Measurements from ENCODE around the gene CCDC117. TPM values are rescaled to one million over a fixed set of nuclear protein-coding genes. Genes with fewer than 3 reads are reported as not detected.

The CCDC117 gene
- total RNA-seq, result 13.0 and 14.4 TPM in 2 replicates

GRCh38 chr22:28772633-28773460 lies at the start of gene CCDC117:
Gene CCDC117 (plus strand): TSS chr22:28772695. CDS start chr22:28772850, 155 bp downstream.

GRCh38 chr22:28741785-28742561 lies 30.5 kb upstream of the CCDC117 start, which contains the start of the genes CHEK2 and HSCB:
Gene CHEK2 (minus strand): TSS chr22:28741820. CDS start chr22:28734721, 7,099 bp downstream.
Gene HSCB (plus strand): TSS chr22:28742039. CDS start chr22:28742096, 57 bp downstream.

GRCh38 chr22:28800308-28801041 lies 28.0 kb downstream of the CCDC117 start, which contains the start of gene XBP1:
Gene XBP1 (minus strand): TSS chr22:28800569.

Other genes starting within 250 kb of the CCDC117 start
- gene TTC28, start 92.9 kb upstream of the CCDC117 start, total RNA-seq, result 13.0 and 22.7 TPM in 2 replicates
- gene CHEK2, start 30.9 kb upstream of the CCDC117 start, total RNA-seq, result 18.3 and 22.7 TPM in 2 replicates
- 23.3 and 30.5 TPM in 2 replicates for gene HSCB, start 30.7 kb upstream of the CCDC117 start, total RNA-seq
- gene XBP1, start 27.9 kb downstream of the CCDC117 start, total RNA-seq, result 207 and 244 TPM in 2 replicates
- gene ZNRF3, start 110.9 kb downstream of the CCDC117 start, total RNA-seq, result 2.3 and 5.2 TPM in 2 replicates

Data from cardiac atrium fibroblast (primary cell).